Mesodermal cell (in vitro differentiated cells): ENCODE data around the gene PELI2.
A peak's percentile ranks its signal among the peaks of the same experiment; 100 is the strongest.

Source experiments
- H3K27ac ChIP-seq: 2 replicates; pipeline ENCODE4 v1.7.0; 2013; ENCODE audit warnings: mild to moderate bottlenecking, low read depth, low read length, moderate library complexity; ENCODE audit not compliant: severe bottlenecking
- H3K36me3 ChIP-seq: 2 replicates; pipeline ENCODE4 v1.7.1; 2013; ENCODE audit warnings: mild to moderate bottlenecking, low read length, moderate library complexity; ENCODE audit not compliant: control insufficient read depth, insufficient read depth
- H3K4me1 ChIP-seq: one replicate; pipeline ENCODE4 v1.7.1; 2013; ENCODE audit warnings: mild to moderate bottlenecking, low read length; ENCODE audit not compliant: insufficient read depth, control insufficient read depth, poor library complexity, severe bottlenecking
- H3K4me3 ChIP-seq: 2 replicates; pipeline ENCODE4 v1.7.0; 2013; ENCODE audit warnings: low read length, control low read depth, mild to moderate bottlenecking; ENCODE audit not compliant: insufficient read depth, poor library complexity, severe bottlenecking; ENCODE audit errors: extremely low read depth
- H3K9me3 ChIP-seq: 2 replicates; pipeline ENCODE4 v1.7.1; 2013; ENCODE audit warnings: mild to moderate bottlenecking, low read length, moderate library complexity; ENCODE audit not compliant: control insufficient read depth
- WGBS, 2 experiments: methylation state at CpG; one replicate each; pipeline ENCODE4 v1.1.5; 2013; ENCODE audit warnings: missing lambda C conversion rate in 2 of 2; ENCODE audit not compliant: insufficient coverage in 2 of 2; 5-methylcytosine and 5-hydroxymethylcytosine counted together

Gene PELI2

DNA sequence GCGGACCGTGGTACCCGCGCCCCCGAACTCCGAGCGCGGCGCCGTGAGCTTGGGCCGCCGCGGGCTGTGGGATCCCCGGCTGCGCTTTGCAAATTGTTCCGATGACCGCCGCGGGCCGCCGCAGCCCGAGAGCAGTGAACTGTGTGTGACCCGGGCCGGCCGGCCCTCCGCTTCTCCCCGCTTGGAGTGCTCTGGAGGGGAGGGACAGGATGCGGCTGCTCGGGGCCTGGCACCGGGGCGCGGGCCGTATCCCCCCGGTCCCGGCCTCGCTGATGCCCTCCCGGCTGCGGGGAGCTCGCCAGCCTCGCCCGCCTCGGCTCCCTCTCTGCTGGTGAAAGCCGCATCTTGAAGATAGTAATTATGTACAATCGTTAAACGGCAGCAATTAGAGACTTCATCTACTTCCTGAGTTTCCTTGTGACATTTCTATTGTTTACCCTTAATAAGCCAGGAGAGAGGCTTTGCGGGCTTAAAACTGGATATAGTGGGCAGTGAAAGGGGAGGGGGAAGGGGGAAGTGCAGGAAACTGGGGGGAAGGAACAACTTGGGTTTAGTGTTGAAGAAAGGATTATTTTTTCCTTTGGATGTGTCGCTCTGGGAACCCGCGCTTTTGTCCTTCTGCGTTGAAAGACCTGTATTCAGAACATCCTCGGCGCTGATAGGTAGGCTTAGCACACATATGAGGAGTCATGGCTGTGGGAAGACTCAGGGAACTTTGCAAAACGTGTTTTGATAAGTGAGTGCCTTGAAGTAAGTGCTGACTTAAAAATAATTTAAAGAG, 1.2 kb downstream of the PELI2 start:
- WGBS, 2 experiments = 1% methylated on average over 18 to 36 of the region's 53 CpGs
- Histone ChIP-seq H3K9me3 (no peaks in the 10 kb centered on the region), H3K36me3 (no peaks in the 10 kb centered on the region), H3K27ac (no peak overlapping the region), H3K4me1 (peaks cover 19% of the 10 kb centered on the region), H3K4me3 (peak overlapping the region; percentile 70)

DNA sequence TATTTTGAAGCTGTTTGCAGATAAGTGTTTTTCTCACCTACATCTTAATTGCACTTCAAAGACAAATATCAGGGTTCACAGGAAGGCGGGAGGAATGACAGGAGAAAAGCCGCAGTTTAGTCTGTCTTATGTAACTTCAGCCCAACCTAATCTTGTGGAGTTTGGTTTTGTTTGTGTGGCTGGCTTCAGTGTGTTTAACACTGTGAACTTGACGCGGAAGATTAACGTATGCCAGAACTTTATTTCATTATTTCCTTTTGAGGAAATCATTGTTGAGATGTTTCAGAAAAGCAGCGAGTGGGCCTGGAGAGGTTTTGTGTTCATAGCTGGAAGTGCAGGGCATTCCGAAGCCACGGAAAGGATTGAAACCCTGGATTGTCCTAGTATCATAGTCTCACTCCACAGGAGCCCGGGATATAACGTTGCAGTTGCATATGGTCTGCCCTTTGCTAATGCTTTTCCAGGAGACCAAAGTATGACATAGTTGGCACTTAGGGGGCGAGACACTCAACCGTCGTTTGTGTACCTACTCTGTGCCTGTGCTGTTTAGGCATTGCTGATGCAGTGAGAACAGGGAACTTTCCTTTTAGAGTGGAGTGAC, 2.0 kb downstream of the PELI2 start:
- H3K36me3 ChIP-seq = no peaks in the 10 kb centered on the region
- H3K4me3 ChIP-seq = peak overlapping the region; percentile 70
- WGBS, 2 experiments = 9 to 11% methylated on average over 10 of the region's 13 CpGs
- no peak overlapping the region for H3K27ac ChIP-seq
- H3K9me3 ChIP-seq = no peaks in the 10 kb centered on the region
- H3K4me1 ChIP-seq = peaks cover 18% of the 10 kb centered on the region

DNA sequence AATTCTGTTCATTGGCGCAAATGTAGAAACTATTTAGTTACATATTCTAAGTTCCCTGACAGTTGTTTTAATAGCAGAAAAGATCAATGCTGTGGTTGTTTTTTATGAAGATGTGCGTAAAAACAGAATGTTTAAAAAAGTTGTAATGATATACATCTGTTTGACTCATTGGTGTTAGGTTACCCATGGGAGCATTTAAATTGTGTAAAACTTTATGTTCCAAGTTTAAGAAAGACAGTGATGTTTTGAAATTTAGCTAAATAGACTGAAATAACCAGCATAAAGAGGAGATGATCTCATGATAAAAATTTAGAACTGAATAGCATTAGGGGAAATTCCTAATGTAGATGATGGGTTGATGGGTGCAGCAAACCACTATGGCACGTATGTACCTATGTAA, 3.6 kb downstream of the PELI2 start:
- WGBS, 2 experiments = 100% methylated on average over 1 of the region's 3 CpGs
- Histone ChIP-seq H3K36me3 (no peaks in the 10 kb centered on the region), H3K27ac (no peak overlapping the region), H3K4me3 (no peak overlapping the region), H3K4me1 (peaks cover 12% of the 10 kb centered on the region), H3K9me3 (no peaks in the 10 kb centered on the region)

DNA sequence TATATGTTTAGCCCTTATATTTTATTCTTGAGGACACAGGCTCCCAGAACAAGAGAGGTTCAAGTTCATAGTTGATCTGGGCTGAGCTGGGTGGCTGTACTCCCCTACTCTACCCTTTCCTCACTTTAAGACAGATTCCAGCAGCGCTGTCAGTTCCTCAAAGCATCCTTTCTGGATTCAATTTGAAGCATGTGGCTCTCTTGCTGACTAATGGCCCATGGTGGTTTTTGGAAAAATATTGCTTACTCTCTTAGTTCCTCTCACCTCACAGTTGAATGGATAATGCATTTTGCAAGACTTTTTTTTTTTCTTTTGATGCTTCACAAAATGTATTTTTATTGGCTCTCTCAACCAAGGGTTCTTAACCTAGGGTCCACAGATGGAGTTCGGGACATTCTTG, 4.1 kb downstream of the PELI2 start:
- H3K9me3 ChIP-seq = no peaks in the 10 kb centered on the region
- H3K4me3 ChIP-seq = no peak overlapping the region
- no peak overlapping the region for H3K27ac ChIP-seq
- no CpG with 5 or more reads among the region's 2 CpGs for WGBS, 2 experiments
- no peaks in the 10 kb centered on the region for H3K36me3 ChIP-seq
- H3K4me1 ChIP-seq = peaks cover 12% of the 10 kb centered on the region

DNA sequence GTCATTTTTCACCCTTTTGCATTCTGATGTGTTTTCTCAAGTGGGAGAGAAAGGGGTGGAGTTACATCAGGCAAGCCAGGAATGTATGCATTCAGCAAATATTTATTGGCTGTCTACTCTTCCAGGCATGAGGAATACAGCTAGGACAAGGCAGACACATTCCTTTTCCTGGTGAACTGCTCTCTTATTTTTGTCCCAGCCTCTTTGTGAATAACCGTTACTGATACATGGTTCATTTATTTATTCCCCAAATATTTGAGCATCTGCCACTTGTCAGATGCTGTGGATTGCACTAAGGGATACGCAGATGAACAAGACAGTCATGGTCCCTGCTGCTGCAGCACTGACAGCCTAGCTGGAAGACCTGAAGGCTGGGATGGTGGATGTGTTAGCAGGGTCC, 6.1 kb downstream of the PELI2 start:
- H3K4me1 ChIP-seq = peaks cover 13% of the 10 kb centered on the region

DNA sequence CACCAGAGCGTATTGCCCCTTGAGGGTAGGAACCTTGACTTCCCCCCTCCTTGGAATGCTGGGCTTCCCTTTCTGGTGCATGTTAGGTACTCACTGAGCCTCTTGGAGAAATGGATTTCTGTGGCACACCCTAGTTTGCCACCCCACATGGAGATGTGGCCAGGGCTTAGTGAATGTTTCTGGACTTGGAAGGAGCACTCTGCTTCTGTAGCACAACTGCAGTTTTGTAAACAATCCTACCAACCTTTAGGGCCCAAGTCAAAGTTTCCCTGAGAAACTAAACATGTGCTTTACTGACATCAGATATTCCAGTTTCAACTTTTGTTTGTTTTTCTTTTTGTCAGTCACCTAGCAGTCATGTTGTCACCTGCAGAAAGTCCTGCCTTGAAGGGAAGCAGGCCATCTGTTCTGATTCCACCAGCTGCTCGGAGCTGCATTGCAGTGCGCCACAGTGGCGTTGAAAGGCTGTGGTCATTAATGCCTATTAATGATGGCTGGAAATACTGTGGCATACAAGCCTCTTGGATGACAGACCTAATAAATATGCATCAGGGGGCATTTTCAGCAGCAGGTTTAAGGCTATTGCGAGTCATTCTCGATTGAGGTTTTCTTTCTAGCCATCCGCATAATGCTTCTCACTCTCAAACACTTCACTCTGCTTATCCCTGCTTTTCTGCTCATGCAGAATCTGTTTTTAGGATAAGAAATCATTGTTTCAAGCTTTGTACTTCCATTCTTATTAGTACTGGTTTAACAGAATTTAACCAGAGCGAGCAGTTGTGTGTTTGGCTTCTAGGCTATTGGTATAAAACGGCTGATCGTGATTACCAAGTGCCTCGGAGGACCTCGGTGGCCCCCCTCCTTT, 7.8 kb downstream of the PELI2 start:
- no peaks in the 10 kb centered on the region for H3K36me3 ChIP-seq
- no peak overlapping the region for H3K4me3 ChIP-seq
- peaks cover 14% of the 10 kb centered on the region for H3K4me1 ChIP-seq
- no peaks in the 10 kb centered on the region for H3K9me3 ChIP-seq
- WGBS, 2 experiments = 94 to 97% methylated on average over 6 to 7 of the region's 12 CpGs
- no peak overlapping the region for H3K27ac ChIP-seq

More for the DNA sequence above, 6.1 kb downstream of the PELI2 start:
- Histone ChIP-seq H3K9me3 (no peaks in the 10 kb centered on the region), H3K4me3 (no peak overlapping the region), H3K27ac (no peak overlapping the region), H3K36me3 (no peaks in the 10 kb centered on the region)
- 87 to 100% methylated on average over 1 to 2 of the region's 2 CpGs for WGBS, 2 experiments

DNA sequence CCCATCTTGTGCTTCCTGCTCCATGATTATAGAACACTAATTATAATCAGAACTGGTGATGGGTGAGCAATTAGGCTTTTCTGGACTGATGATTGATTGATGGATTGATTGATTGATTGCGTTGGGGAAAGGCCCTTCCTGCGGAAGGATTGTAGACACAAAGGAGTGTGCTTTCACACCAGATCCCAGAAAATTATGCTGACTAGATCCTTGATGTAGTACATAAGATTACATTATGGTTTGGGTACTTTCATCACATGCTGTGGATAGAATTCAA, 8.4 kb downstream of the PELI2 start:
- Histone ChIP-seq H3K4me3 (no peak overlapping the region), H3K27ac (no peak overlapping the region)
- WGBS, 2 experiments = no CpG with 5 or more reads among the region's 2 CpGs

DNA sequence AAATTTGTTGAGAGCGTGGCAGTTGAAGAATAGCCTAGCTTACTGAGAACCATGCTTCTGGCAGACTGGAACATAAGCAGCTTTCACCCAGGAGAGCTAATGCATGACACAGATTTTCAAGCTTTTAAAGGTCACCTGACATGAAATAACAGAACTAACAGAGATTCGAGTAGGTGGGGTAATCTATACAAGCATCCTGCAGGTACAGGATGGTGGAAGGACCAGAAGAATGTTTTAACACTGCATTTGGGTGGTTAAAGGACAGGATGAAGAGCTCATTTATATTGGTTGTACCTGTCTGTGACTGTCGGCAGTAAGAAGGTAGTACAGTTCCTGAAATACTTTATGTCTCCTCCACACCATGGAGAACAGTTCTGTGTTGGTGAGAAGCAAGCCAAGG, 8.9 kb downstream of the PELI2 start:
- Histone ChIP-seq H3K4me3 (no peak overlapping the region), H3K27ac (no peak overlapping the region), H3K36me3 (no peaks in the 10 kb centered on the region), H3K4me1 (peaks cover 22% of the 10 kb centered on the region), H3K9me3 (no peaks in the 10 kb centered on the region)
- 91 to 95% methylated on average over 3 of the region's 3 CpGs for WGBS, 2 experiments

More for the DNA sequence above, 8.4 kb downstream of the PELI2 start:
- Histone ChIP-seq H3K4me1 (peaks cover 18% of the 10 kb centered on the region), H3K9me3 (no peaks in the 10 kb centered on the region), H3K36me3 (no peaks in the 10 kb centered on the region)

DNA sequence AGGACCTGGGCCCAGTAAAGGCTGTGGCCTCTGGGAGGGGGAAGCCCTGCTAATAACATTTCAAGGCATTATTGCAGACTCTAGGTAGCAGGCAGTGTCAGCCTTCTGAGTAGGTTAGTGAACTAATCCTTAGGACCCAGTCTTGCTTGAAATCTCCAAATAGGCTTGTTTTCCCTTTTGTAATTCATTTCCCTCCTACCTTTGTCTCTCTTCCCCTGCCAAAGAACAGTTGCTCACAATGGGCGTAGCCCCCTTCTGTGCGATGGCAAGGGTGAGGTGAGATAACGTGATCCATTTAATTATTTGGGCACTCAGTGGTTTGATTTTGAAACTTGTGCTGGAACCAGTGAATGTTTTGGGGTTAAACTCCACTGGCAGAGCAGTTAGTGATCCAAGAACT, 10.9 kb downstream of the PELI2 start:
- Histone ChIP-seq H3K9me3 (no peaks in the 10 kb centered on the region), H3K36me3 (no peaks in the 10 kb centered on the region), H3K4me3 (no peak overlapping the region), H3K4me1 (peaks cover 20% of the 10 kb centered on the region), H3K27ac (no peak overlapping the region)
- 75% methylated on average over 1 of the region's 3 CpGs; no CpG with 5 or more reads in 1 of the 2 experiments for WGBS, 2 experiments

DNA sequence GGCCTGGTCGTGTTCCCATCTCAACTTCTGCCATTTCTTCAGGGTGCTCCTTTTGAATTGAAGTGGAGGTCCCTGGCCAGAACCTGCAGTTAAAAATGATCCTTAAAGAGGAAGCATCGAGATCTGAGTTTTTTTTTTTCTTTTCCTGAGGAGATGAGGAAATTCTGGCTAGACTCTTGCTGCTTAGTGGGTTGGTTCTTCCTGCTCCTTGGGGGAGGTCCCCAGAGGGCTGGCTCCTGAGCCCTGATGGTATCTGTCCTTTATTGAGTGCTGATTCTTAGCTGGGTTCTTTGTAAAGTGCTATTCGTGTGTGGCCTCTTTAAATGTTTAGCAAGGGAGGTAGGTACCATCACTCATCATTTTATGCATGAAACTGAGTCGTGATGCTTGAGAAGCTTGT, 11.7 kb downstream of the PELI2 start:
- WGBS, 2 experiments = 57 to 81% methylated on average over 3 to 4 of the region's 4 CpGs
- no peak overlapping the region for H3K27ac ChIP-seq
- H3K4me1 ChIP-seq = peaks cover 17% of the 10 kb centered on the region
- H3K36me3 ChIP-seq = no peaks in the 10 kb centered on the region
- no peak overlapping the region for H3K4me3 ChIP-seq
- H3K9me3 ChIP-seq = no peaks in the 10 kb centered on the region
